Activated CD4-positive, alpha-beta T cell treated with anti-CD3 and anti-CD28 coated beads, Interleukin-2, amount 10 ng/mL, durations not matched to agents 24 days and 14 days (primary cell): ENCODE results near the gene PPIL6. TPM values are rescaled to one million over a fixed set of nuclear protein-coding genes. Genes with fewer than 3 reads are reported as not detected.

Source experiments
- DNase-seq: peaks from one replicate; pipeline ENCODE4 v3.0.0; 2022
- H3K27ac Mint-ChIP-seq: one replicate; pipeline ENCODE4 v1.8.0; 2022; ENCODE audit warnings: mild to moderate bottlenecking, mixed read lengths
- H3K27me3 Mint-ChIP-seq: one replicate; pipeline ENCODE4 v1.8.0; 2022; ENCODE audit warnings: mixed read lengths
- H3K36me3 Mint-ChIP-seq: one replicate; pipeline ENCODE4 v1.8.0; 2022; ENCODE audit warnings: low read depth, mild to moderate bottlenecking, mixed read lengths
- H3K4me1 Mint-ChIP-seq: one replicate; pipeline ENCODE4 v1.8.0; 2021; ENCODE audit warnings: mixed read lengths
- H3K4me3 Mint-ChIP-seq: one replicate; pipeline ENCODE4 v1.8.0; 2022; ENCODE audit warnings: mild to moderate bottlenecking, moderate library complexity, mixed read lengths
- H3K9me3 Mint-ChIP-seq: one replicate; pipeline ENCODE4 v1.8.0; 2021; ENCODE audit warnings: mixed read lengths
- intact Hi-C: fragments of 100-400 bp; cut with micrococcal nuclease; formaldehyde crosslinking; loops from one replicate; pipeline ENCODE4 v1.15.1; 2023
- total RNA-seq: library from RNA; stranded (reverse); gene quantifications from 2 replicates; pipeline ENCODE4 v1.2.3, GENCODE V29; 2022

PPIL6 gene
- total RNA-seq, 1 donor from 2014 or later: not detected

DNA sequence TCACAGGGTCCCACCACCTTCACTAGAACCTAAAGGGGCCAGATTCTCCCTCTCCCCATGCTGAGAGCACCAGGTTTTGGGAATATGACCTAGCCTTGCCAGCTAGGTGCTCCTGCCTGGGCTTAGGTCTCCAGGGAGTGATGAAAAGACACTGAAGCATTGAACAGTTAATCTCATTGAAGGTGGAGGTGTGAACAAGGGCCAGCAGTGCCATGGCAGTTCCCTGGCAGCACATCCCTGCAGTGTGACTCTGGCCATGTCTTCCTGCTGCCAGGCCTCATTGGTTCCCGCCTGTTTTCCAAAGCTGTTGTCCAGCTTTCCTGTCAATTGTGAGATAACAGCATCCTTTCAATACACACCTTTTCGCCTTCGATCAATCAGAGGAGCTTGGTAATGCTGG, 10.9 kb downstream of the PPIL6 start:
- Mint-ChIP-seq H3K4me3 (no peak overlapping the region), H3K9me3 (no peaks in the 10 kb centered on the region), H3K27me3 (peaks cover 31% of the 10 kb centered on the region), H3K36me3 (no peaks in the 10 kb centered on the region), H3K4me1 (peaks cover 5% of the 10 kb centered on the region), H3K27ac (no peak overlapping the region)
- intact Hi-C loops: no loop called here
- no peak for DNase-seq

- Mint-ChIP-seq H3K27ac (no peak overlapping the region), H3K27me3 (peaks cover 31% of the 10 kb centered on the region), H3K9me3 (no peaks in the 10 kb centered on the region), H3K4me3 (no peak overlapping the region), H3K36me3 (no peaks in the 10 kb centered on the region), H3K4me1 (peaks cover 5% of the 10 kb centered on the region)
- intact Hi-C loops: no loop called here
- DNase-seq: no peak
Observed at GRCh38 chr6:109428889-109429477, 11.4 kb downstream of the PPIL6 start.

DNA sequence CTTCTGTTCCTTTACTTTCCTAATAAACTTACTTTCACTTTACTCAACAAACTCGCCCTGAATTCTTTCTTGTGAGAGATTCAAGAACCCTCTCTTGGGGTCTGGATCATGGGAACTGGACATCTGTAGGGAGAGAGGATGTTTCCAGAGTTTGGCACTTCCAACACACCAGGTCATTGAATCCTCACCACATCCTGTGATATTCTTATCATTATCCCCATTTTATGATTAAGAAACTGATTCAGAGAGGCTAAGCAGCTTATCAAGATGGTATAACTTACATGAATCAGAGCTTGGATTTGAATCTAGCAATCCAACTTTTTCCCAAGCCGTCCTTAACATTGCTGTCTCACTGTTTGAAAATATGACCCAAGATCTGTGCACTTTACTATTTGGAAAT, 15.5 kb downstream of the PPIL6 start:
- peaks cover 5% of the 10 kb centered on the region for H3K4me1 Mint-ChIP-seq
- H3K27ac Mint-ChIP-seq: no peak overlapping the region
- H3K4me3 Mint-ChIP-seq: no peak overlapping the region
- H3K9me3 Mint-ChIP-seq: no peaks in the 10 kb centered on the region
- intact Hi-C loops: no loop called here
- H3K36me3 Mint-ChIP-seq: no peaks in the 10 kb centered on the region
- H3K27me3 Mint-ChIP-seq: peaks cover 21% of the 10 kb centered on the region
- no peak for DNase-seq

GRCh38 chr6:109421184-109421583, 19.2 kb downstream of the PPIL6 start:
- H3K4me1 Mint-ChIP-seq: peaks cover 5% of the 10 kb centered on the region
- H3K36me3 Mint-ChIP-seq: no peaks in the 10 kb centered on the region
- no peak overlapping the region for H3K27ac Mint-ChIP-seq
- intact Hi-C loops: no loop called here
- no peaks in the 10 kb centered on the region for H3K9me3 Mint-ChIP-seq
- H3K27me3 Mint-ChIP-seq: peaks cover 7% of the 10 kb centered on the region
- DNase-seq: no peak
- no peak overlapping the region for H3K4me3 Mint-ChIP-seq

DNA sequence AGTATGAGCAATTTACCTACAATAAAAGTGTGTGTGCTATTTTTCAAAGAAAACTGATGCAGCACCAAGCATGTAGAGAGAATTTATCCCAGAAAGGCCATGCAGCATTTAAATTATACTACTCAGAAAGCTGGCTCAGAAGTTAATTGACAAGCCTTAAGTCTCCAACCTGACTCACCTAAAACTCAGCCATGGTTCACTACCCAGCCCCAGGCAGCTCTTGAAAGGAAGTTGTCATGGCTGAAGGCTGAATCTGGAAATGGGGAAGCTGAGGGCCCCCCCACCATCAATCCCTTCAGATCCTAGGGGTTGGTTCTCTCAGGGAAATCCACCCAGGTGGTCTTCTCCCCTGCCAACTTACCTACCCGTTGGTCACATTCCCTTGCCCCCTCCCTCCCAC, 19.7 kb downstream of the PPIL6 start:
- Mint-ChIP-seq H3K36me3 (no peaks in the 10 kb centered on the region), H3K4me1 (peaks cover 3% of the 10 kb centered on the region), H3K4me3 (no peak overlapping the region), H3K9me3 (no peaks in the 10 kb centered on the region), H3K27me3 (peaks cover 7% of the 10 kb centered on the region), H3K27ac (no peak overlapping the region)
- intact Hi-C loops: no loop called here
- DNase-seq: no peak

GRCh38 chr6:109417646-109418045, 22.8 kb downstream of the PPIL6 start:
- H3K27me3 Mint-ChIP-seq: peaks cover 19% of the 10 kb centered on the region
- no peak overlapping the region for H3K27ac Mint-ChIP-seq
- intact Hi-C loops: no loop called here
- no peak overlapping the region for H3K4me3 Mint-ChIP-seq
- DNase-seq: no peak
- H3K9me3 Mint-ChIP-seq: no peaks in the 10 kb centered on the region
- H3K36me3 Mint-ChIP-seq: no peaks in the 10 kb centered on the region
- no peaks in the 10 kb centered on the region for H3K4me1 Mint-ChIP-seq

- Mint-ChIP-seq H3K36me3 (no peaks in the 10 kb centered on the region), H3K27ac (no peak overlapping the region), H3K27me3 (peaks cover 28% of the 10 kb centered on the region), H3K4me1 (no peaks in the 10 kb centered on the region), H3K4me3 (no peak overlapping the region), H3K9me3 (no peaks in the 10 kb centered on the region)
- intact Hi-C loops: no loop called here
- no peak for DNase-seq
Observed at GRCh38 chr6:109411034-109411433, 29.4 kb downstream of the PPIL6 start.

DNA sequence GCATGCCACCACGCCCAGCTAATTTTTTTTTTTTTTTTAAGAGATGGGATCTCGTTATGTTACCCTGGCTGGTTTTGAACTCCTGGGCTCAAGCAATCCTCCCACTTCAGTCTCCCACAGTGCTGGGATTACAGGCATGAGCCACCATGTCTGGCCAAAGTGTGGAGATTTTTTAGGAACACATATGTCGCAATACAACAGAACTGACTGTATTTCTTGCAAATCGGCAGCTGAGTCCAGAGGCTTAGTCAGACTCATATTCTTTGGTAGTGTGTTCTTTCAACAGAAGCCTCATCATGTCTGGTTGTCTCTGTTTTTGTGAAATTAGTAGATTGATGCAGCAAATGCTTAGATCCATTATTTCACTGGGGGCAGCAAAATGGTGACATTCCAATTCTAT, 34.2 kb downstream of the PPIL6 start:
- no peak for DNase-seq
- Mint-ChIP-seq H3K36me3 (no peaks in the 10 kb centered on the region), H3K27ac (no peak overlapping the region), H3K27me3 (peaks cover 9% of the 10 kb centered on the region), H3K4me3 (no peak overlapping the region), H3K9me3 (no peaks in the 10 kb centered on the region), H3K4me1 (no peaks in the 10 kb centered on the region)
- intact Hi-C loops: no loop called here

DNA sequence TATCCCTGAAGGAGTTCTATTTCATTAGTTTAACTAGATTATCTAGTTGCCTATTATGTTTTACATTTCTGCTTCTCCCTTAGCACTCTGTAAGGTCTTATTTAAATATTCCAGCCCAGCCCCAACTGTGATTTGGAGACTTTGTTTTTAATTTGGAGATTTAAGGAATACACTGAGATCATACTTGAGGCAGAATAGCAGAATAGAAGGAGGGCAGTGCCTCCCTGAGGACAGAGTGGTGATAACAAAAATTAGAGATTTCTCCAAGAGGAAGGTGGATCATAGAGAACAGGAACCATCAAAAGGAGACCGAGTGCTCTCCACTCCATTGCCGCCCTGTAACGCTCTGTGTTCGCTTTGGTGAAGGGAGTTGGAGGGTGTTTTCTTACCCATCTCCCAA, 43.4 kb downstream of the PPIL6 start:
- no peak overlapping the region for H3K4me3 Mint-ChIP-seq
- no peak for DNase-seq
- H3K4me1 Mint-ChIP-seq: peaks cover 9% of the 10 kb centered on the region
- no peaks in the 10 kb centered on the region for H3K36me3 Mint-ChIP-seq
- H3K9me3 Mint-ChIP-seq: no peaks in the 10 kb centered on the region
- H3K27ac Mint-ChIP-seq: no peak overlapping the region
- no peaks in the 10 kb centered on the region for H3K27me3 Mint-ChIP-seq
- intact Hi-C loops: no loop called here

DNA sequence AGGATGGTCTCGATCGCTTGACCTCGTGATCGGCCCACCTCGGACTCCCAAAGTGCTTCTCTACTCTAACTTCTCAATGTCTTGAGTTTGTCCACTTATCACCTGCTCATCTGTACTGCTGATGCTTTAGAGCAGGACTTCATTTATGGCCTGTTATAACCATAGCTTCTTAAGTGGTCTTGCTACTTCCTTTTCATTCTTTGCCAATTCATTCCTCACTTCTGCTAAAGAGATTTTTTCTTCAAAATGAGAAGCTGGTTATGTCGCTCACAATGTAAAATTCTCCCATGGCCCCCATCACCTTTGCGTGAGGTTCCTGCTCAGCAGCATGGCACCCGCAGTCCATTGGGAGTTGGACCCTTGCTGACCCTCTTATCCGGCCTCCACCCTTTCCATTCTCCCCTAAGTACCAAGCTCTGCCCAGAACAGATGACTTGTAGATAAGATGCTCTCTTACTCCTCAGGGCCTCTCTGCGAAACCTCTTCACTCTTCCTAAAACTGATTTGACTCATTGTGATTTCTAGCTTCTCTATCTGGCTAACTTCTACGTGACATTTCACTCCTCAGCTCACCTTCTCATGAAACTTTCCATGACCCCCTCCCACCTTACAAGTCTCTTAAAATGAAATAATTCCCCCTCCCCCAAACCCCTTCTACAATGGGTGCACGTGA, 44.2 kb downstream of the PPIL6 start:
- H3K36me3 Mint-ChIP-seq: no peaks in the 10 kb centered on the region
- H3K4me3 Mint-ChIP-seq: no peak overlapping the region
- DNase-seq: no peak
- H3K4me1 Mint-ChIP-seq: peaks cover 9% of the 10 kb centered on the region
- intact Hi-C loops: no loop called here
- no peaks in the 10 kb centered on the region for H3K27me3 Mint-ChIP-seq
- no peaks in the 10 kb centered on the region for H3K9me3 Mint-ChIP-seq
- H3K27ac Mint-ChIP-seq: no peak overlapping the region

- Mint-ChIP-seq H3K9me3 (no peaks in the 10 kb centered on the region), H3K27ac (no peak overlapping the region)
- intact Hi-C loops: no loop called here
Observed at GRCh38 chr6:109393886-109394281, 46.5 kb downstream of the PPIL6 start.

GRCh38 chr6:109393157-109393885, 47.1 kb downstream of the PPIL6 start:
- intact Hi-C loops: no loop called here
- no peak for DNase-seq
- peaks cover 13% of the 10 kb centered on the region for H3K4me1 Mint-ChIP-seq
- no peaks in the 10 kb centered on the region for H3K27me3 Mint-ChIP-seq
- H3K4me3 Mint-ChIP-seq: no peak overlapping the region
- no peak overlapping the region for H3K27ac Mint-ChIP-seq
- no peaks in the 10 kb centered on the region for H3K9me3 Mint-ChIP-seq
- no peaks in the 10 kb centered on the region for H3K36me3 Mint-ChIP-seq

More at GRCh38 chr6:109393886-109394281, 46.5 kb downstream of the PPIL6 start:
- H3K4me1 Mint-ChIP-seq: peaks cover 13% of the 10 kb centered on the region
- H3K4me3 Mint-ChIP-seq: no peak overlapping the region
- no peaks in the 10 kb centered on the region for H3K36me3 Mint-ChIP-seq
- no peak for DNase-seq
- no peaks in the 10 kb centered on the region for H3K27me3 Mint-ChIP-seq

DNA sequence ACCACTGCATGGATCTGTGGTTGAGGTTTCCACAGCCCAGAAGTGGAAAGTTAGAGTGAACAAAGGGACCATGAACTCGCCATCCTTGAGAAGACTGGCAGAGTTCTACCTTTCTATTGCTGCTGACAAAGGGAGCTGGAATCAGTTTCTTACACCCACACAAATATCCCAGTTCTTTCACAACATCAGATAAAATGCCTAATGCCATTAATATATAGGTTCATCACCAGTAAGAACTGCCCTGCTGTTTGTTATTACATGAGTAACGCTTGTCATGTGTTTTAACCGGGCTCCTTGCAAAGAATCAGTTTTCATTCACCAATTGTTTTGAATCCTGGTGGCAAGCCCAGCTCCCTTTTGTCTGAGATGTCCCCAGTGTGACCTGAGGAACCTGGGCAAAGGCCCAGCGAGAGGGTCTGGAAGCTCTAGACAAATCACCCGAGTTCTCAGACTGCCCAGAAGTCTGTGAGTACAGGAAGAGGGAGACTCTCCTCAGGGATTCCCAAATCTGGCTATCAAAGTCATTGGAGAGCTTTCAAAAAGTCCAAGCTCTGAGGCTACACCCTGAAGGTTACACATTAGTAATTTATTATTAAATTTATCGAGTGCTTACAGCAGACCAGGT, 50.7 kb downstream of the PPIL6 start:
- Mint-ChIP-seq H3K27ac (no peak overlapping the region), H3K9me3 (no peaks in the 10 kb centered on the region), H3K36me3 (no peaks in the 10 kb centered on the region), H3K4me3 (no peak overlapping the region), H3K27me3 (peaks cover 7% of the 10 kb centered on the region), H3K4me1 (peaks cover 11% of the 10 kb centered on the region)
- no peak for DNase-seq
- intact Hi-C loops: no loop called here

DNA sequence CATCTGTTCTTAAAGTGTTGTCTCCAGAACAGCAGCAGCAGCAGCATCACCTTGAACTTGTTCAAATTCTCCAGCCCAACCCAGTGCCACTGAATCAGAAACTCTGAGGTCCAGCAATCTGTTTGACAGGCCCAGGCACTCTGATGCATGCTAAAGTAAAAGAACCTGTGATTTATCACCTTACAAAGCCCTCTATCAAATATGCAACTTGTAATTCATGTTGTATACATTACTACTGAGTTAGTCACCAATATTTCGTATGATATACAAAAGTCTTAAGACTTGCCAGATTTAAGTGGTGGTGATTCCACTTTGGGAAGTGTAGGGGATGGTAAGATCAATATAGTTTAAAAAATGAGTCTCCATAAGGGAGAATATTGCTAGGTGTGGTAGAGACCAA, 52.2 kb downstream of the PPIL6 start:
- no peak for DNase-seq
- H3K27me3 Mint-ChIP-seq: peaks cover 7% of the 10 kb centered on the region
- H3K36me3 Mint-ChIP-seq: no peaks in the 10 kb centered on the region
- no peaks in the 10 kb centered on the region for H3K9me3 Mint-ChIP-seq
- H3K4me3 Mint-ChIP-seq: no peak overlapping the region
- H3K4me1 Mint-ChIP-seq: peaks cover 16% of the 10 kb centered on the region
- no peak overlapping the region for H3K27ac Mint-ChIP-seq
- intact Hi-C loops: no loop called here
